ENCODE data around the gene PIK3C2G. TPM values are rescaled to one million over a fixed set of nuclear protein-coding genes. Genes with fewer than 3 reads are reported as not detected.

Gene PIK3C2G
- polyA plus RNA-seq, 3 donors: 4.2 to 5.1 (median 4.8) TPM

DNA sequence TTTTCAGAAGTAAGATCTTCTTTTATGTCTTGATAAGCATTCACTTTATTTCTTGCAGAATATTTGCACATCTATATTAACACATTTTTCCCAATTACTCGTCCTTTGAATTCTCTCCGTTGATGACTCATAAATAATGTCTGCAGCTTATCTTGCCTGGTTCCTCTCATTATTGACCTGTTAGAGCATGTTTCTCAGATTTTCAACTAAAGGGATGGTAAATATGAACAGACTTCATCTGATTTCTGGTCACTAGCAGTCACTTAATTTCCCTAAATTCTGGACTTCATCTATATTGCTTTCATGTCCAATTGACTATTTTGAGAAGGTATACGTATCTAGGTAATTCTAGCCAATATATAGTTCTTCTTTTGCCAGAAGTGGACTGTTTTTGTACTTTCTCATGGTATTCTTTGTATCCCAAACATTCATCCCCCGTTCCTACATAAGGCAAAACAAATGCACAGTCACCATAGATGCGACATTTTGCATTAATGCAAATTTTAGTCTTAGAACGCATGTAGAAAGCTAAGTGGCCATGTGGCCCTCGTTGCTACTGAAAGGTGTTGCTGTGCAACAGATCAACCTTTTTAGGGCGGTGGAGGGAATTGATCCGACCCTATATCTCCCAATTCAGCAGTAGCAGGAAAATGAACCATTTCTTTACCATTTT lies 6.2 kb downstream of the PIK3C2G start:
- no peak for DNase-seq (ENCODE audit: low read depth in 3 of 3, low spot score in 2 of 3)

DNA sequence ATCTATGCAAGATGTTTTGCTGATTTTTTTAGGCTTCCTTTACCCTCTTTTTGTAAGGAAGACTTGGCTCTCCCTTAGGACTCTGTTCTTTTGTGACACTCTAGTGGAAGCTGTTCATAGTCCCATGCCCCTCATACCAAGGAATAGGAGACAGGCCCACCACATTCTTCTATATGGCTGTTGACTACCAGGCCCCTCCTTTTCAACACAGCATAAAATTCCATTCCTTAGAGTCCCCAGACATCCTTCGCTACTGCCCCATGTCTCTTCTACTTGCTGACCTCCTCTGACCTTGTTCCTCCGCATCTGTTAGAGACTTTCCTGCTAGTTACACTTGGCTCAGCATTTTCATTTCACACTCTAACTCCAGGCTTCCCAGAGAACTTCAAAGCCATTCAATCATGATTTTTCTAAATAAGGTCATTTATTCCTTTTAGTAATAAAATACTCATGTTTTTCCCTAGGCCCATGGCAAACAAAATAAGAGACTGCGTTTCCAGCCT lies 9.7 kb downstream of the PIK3C2G start:
- no peak for DNase-seq (ENCODE audit: low read depth in 3 of 3, low spot score in 2 of 3)

DNA sequence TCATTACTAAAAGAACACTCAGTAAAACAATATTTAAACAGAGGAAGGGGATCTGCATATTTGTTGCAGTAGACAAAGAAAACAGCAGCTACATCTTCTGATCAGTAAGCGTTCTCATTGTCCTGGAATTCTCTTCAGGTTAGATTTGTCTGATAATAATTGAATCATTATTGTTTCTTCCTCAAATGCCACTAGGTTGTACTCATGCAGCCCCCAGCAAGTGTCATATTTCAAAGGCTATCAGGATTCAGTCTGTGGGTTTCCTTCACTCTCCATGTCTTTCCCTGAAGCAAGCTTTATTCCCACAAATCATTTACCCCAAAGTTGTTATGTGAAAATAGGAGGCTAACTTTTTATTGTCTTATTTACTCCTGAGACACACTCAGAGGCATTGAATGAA lies 14.7 kb downstream of the PIK3C2G start:
- DNase-seq (ENCODE audit: low read depth in 3 of 3, low spot score in 2 of 3): no peak

DNA sequence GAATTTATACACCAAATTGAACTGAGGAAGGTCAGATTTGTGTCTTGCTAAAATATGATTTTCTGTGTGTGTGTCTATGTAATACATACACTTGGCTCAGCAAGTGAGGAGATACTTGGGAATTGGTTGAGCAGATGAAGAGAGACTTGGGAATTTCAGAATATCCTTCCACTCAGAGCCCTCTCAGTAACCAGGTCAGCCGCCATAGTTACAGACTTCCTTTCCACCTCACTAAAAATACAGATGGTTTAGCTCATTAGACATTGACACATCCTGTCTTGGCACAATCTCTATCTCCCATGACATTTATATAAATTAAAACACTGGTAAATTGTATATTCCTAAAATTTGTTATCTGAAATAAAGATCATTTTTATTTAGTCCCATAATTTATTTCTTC lies 15.9 kb downstream of the PIK3C2G start:
- no peak for DNase-seq (ENCODE audit: low read depth in 3 of 3, low spot score in 2 of 3)

DNA sequence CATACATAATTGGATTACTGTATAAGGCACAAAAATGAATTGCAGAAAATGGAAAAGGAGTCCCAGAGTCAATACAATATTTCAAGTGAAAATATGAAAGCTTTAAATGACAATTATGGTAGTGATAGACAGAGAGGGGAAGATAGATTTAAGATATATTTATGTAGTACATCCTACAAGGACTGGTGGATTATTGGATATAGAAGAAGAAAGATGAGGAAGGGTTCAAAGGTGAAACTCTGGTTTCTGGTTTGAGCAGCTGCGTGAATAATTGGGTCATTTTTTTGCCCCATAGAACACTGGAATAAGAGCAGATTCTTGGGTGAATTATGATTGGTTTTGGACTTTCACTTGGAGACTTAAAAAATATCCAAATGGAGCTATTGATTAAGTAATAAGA lies 19.4 kb downstream of the PIK3C2G start:
- DNase-seq (ENCODE audit: low read depth in 3 of 3, low spot score in 2 of 3): no peak

DNA sequence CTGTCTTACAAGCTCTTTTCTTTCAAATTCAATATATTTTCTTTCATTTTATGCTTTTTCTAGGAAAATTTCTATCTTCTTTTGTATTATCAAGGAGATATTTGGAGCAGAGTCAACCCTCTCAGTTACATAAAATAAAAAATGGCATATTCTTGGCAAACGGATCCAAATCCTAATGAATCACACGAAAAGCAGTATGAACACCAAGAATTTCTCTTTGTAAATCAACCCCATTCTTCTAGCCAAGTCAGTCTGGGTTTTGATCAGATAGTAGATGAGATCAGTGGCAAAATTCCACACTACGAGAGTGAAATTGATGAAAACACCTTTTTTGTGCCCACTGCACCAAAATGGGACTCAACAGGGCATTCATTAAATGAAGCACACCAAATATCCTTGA lies 20.6 kb downstream of the PIK3C2G start:
- no peak for DNase-seq (ENCODE audit: low read depth in 3 of 3, low spot score in 2 of 3)

DNA sequence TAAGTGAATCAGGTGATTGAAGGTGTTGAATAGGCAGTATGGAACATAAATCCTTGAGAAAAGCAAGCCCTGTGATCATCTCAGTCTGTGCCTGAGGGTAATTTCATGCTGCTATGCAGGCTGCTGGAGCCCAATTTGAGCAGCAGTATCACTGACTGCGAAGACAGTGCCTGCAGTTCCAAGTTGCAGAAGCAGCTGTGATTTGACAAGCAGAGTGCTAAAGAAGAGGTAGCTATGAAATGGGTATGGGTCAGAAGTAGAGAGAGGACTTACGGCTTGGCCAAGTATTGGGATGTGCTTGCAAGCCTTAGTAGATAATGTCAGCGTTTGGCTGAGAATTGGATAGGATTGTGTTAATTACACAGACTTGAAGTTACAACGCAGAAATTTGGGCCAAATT lies 22.5 kb downstream of the PIK3C2G start:
- DNase-seq (ENCODE audit: low read depth in 3 of 3, low spot score in 2 of 3): no peak

DNA sequence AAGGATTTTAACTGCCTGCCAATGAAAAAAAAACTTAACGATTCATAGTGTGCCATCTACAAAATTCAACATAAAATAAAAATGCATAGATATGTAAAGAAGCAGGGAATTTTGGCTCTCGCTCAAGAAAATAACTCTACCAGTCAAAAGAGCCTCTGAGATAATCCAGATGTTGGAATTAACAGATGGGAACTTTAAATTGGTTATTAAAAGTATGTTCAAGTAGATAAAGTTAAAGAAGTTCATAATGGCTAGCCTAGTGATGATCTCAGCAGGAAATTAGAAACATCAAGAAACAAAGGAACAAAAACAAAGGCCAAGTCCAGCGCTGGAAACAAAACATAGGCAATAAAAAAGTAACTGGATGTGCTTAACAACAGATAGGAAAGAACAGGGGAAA lies 23.1 kb downstream of the PIK3C2G start:
- peak in 1 of 3 donors; percentile 48 for DNase-seq (ENCODE audit: low read depth in 3 of 3, low spot score in 2 of 3)

DNA sequence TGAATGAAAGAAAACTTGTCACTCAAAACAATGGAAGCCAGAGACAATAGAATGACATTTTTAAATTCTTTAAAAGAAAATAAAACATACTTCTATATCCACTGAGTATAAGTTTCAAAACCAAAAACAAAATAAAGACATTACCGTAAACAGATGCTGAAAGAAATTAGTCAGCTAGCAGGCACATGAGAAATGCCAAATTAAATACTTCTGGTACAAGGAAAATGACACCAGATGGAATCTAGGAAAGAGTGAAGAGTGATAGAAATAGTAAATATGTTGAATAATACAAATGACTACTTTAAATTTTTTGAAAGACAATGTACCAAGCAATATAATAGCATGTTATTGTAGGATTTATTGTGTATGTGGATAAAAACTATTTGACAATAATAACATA lies 23.8 kb downstream of the PIK3C2G start:
- DNase-seq (ENCODE audit: low read depth in 3 of 3, low spot score in 2 of 3): no peak

DNA sequence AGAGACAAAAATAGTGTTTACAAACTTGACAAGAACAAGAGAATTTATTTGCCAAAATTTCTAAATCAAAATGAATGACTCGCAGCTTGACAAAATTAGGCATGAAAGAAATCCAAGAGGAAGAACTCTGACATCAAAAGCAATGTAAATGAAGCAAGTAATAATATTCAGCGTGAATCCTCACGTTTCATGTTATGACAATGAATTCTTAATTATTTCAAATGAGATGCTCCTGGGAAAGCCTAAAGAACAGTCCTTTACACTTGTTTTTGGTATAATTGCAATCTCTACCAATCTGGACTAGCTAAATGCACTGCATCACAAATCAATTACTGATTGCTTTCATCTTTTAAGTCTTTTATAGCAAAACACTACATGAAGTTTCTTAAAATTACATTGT lies 29.1 kb downstream of the PIK3C2G start:
- DNase-seq (ENCODE audit: low read depth in 3 of 3, low spot score in 2 of 3): no peak

DNA sequence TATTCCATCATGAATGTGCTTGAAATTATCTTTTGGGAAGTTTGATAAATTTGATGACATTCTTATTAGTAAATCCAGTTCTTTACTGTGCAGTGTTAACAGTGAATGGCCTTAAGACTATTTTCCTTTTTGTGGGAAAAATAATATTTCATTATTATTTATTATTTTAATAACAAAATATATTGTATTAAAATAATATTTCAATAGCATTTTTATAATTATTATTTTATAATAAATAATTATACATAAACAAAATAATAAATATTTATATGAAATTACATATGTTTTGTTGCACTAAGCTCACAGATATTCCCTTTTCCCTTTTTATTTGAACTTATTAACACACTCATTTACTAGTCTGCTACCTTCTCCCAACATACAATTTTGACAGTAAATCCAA lies 33.6 kb downstream of the PIK3C2G start:
- no peak for DNase-seq (ENCODE audit: low read depth in 3 of 3, low spot score in 2 of 3)

DNA sequence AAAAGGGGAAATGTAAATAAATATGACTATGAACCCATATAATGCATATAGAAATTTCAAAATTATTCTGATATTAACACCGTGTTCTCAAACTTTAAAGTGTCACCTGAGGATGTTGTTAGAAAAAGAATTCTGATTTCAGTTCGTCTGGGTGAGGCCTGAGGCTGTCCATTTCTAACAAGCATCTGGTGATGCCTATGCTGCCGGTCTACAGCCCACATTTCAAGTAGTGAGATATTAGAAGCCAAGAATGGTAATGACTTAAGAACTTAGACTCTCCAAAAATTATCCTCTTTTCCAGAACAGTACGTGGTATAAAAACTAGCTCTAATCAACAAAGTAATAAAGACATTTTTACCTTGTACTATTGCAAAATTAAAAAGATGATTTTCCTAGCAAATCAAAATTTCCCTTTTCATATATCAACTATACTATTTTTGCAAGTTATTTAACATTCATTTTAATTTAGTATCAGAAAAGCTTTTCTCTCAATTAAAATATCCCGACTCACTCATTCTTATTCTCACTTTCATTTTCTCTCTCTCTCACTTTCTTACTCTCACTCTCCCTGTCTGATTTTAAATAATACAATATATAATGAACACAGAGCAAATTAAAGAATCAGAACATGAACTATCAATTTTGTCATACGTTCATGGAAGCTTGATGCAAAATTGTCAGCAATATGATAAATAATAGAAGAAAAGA lies 35.0 kb downstream of the PIK3C2G start:
- no peak for DNase-seq (ENCODE audit: low read depth in 3 of 3, low spot score in 2 of 3)

DNA sequence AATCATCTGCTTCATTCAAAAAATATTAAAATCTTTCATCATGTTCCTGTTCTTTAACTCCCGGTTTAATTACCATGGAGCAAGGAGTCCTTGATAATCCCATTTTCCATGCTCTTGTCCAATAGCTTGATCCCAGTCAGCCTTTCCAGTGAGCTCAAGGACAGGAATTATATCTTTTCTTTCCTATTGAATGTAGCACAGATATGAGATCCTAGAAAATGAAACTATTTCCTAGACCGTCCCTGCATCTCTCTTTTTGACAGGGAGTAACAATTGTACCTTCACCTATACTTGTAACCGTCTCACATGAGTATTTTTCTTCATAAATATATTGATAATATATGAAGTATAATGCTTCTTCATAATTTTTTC lies 35.6 kb downstream of the PIK3C2G start:
- no peak for DNase-seq (ENCODE audit: low read depth in 3 of 3, low spot score in 2 of 3)

DNA sequence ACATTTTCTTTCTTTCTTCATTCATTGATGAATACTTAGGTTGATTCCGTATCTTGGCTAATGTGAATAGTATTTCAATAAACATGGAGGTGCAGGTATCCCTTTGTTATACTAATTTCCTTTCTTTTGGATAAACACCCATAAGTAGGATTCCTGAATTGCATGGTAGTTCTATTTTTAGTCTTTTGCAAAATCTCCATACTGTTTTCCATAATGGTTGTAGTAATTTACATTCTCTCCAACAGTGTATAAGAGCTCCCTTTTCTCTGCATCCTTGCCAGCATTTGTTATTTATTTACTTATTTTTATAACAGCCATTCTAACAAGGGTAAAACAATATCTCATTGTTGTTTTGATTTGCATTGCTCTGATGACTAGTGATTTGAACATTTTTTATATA lies 36.6 kb downstream of the PIK3C2G start:
- no peak for DNase-seq (ENCODE audit: low read depth in 3 of 3, low spot score in 2 of 3)

DNA sequence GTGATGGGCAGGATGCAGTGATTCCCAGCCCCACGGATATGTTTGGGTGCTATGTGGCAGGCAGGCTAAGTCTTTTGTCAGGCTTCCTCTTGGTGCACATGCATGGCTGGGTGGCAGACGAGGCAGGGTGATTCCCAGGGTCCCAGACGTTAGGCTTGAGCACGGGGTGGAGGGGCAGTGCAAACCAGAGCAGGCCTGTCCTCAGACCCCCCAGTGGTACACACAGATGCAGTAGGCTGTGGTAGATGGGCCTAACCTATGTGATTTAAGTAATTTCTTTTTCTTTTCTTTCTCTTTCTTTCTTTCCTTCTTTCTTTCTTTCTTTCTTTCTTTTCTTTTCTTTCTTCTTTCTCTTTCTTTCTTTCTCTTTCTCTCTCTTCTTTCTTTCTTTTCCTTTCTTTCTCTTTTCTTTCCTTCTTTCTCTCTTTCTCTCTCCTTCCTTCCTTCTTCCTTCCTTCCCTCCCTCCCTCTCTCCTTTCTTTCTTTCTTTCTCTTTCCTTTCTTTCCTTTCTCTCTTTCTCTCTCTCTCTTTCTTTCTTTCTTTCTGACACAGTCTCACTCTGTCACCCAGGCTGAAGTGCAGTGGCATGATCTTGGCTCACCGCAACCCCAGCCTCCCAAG lies 41.6 kb downstream of the PIK3C2G start:
- no peak for DNase-seq (ENCODE audit: low read depth in 3 of 3, low spot score in 2 of 3)

DNA sequence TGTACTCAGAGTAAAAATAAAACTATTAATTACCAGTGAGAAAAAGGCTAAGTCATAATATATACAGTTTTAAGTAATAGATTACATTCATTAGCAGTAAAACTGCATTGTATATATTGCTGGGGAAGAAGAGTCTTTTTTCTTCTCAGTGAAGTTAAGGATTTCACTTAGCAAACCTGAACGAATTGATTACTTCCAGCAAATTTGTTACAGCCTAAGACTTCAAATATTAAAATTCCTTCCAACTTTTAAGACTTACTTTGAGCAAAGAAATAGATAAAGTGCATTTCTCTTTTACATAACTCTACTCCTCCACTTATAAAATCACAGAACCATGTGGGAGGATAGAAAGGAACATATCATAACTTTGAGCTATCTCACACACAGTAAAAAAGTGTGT lies 43.3 kb downstream of the PIK3C2G start:
- no peak for DNase-seq (ENCODE audit: low read depth in 3 of 3, low spot score in 2 of 3)

DNA sequence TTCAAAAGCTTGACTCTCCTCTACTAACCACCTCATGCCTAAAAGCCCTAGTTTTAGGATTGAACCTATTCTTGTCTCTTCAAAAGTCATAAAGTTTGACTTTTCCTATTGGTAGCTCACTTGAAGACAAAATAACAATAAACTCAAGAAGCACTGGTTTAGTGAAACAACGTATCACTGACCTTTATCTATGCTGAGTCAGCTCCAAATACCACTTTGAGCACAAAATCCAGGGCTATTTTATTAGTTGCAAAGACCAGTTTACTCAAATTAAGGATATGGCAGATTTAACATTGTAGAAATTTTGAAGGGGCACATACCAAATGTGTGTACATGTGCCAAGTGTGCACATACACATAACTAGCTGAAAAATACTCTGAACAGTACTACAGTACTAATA lies 45.0 kb downstream of the PIK3C2G start:
- no peak for DNase-seq (ENCODE audit: low read depth in 3 of 3, low spot score in 2 of 3)

DNA sequence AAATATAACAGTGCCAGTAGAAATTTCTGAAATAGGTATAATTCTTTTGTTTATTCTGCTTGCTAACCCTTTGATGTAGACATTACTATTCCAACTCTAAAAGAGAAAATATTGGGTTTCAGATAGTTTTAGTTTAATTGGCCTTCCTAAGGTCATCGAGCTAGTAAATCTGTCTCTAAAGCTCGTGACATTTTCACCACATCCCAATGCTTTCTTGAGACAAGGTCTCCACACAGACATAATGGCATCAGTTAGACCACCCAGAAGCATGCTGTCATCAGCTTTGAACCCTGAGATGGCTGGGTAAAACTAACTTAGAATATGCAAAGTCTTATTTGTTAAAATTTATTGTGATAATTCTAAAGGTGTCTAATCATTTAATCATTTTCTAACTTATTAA lies 52.0 kb downstream of the PIK3C2G start:
- peak in 2 of 3 donors; percentile 16 to 17 for DNase-seq (ENCODE audit: low read depth in 3 of 3, low spot score in 2 of 3)

DNA sequence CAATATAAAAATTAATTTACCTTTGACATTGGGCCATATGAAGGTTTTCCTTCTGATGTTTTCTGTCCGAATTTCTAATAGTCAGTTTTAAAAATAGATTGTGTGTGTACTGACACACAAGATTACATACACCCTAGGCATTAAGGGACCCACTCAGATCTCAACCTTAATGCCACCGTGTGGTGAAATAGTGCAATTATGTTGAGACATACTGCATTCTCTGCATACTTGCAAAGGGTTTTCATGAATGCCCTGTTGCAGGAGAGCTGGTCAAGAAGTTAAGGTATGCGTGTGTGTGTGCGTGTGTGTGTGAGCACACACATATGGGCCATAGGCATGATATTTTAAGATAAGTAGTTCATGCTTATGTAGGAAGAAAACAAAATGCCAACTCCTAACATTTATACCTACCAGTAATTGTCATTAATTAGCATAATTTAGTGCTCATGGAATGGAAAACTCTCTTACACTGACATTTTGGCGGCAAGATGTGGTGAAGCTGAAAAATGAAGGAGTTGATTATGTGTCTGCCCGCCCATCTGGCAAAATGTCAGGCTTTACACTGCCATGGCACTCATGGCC lies 58.8 kb downstream of the PIK3C2G start:
- peak in 1 of 3 donors; percentile 29 for DNase-seq (ENCODE audit: low read depth in 3 of 3, low spot score in 2 of 3)

DNA sequence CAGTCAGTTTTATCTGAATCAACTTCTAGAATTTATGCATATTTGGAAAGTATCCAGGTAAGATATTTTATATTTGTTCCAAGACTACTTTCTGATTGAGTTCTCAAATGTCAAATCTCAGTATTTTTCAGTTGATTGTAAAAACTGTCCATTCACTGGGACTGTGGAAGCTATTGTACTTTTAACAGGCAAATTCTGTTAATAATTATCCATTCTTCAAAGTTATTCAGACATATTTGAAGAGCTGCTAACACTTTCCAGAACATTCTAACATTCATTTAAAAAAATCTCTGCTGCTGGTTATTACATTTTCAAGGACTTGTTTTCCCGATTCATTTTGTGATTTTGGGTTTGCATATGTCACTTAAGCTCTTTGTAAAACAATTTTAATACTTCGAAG lies 59.7 kb downstream of the PIK3C2G start:
- no peak for DNase-seq (ENCODE audit: low read depth in 3 of 3, low spot score in 2 of 3)

DNA sequence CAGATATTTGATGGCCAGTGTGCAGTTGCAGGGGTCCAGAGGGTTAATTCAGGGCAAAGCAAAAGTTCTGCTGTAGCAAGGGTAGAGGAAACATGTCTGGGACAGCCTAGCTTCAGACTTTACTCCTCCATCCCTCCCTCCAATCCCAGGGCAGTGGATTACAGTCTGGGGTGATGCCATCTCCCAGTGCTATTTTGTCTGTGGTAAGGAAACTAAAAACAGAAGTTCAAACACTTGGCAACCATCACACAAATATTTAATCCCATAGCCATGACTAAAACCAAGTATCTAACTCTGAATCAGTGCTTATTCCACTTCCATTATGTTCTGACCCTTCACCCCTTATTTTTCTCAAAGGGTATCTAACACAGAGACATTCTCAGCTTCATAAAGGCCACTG lies 61.8 kb downstream of the PIK3C2G start:
- DNase-seq (ENCODE audit: low read depth in 3 of 3, low spot score in 2 of 3): no peak

DNA sequence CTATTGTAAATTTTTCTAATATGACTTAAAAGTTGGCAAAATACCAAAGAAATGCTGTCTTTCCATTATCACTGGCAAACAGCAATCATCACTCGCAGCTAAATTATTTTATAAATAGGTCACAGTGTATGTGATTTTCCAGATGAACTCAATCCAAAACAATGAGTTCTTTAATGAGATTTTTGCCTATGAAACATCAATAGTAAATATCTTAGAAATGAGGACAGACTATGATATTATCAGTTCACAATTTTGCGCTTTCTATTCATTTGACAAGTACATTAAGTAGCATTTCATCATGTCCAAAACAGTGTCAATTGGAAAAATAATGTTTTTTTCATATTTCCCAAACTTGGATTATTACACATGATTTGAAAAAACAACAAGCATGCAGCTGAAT lies 65.7 kb downstream of the PIK3C2G start:
- DNase-seq (ENCODE audit: low read depth in 3 of 3, low spot score in 2 of 3): no peak

All from right renal cortex interstitium (tissue), 3 donors.